Measurements from ENCODE around the gene TMEM114.

GRCh38 chr16:8587065-8587464 lies 3.2 kb downstream of the TMEM114 start:
- TF ChIP-seq, protein P1, sequence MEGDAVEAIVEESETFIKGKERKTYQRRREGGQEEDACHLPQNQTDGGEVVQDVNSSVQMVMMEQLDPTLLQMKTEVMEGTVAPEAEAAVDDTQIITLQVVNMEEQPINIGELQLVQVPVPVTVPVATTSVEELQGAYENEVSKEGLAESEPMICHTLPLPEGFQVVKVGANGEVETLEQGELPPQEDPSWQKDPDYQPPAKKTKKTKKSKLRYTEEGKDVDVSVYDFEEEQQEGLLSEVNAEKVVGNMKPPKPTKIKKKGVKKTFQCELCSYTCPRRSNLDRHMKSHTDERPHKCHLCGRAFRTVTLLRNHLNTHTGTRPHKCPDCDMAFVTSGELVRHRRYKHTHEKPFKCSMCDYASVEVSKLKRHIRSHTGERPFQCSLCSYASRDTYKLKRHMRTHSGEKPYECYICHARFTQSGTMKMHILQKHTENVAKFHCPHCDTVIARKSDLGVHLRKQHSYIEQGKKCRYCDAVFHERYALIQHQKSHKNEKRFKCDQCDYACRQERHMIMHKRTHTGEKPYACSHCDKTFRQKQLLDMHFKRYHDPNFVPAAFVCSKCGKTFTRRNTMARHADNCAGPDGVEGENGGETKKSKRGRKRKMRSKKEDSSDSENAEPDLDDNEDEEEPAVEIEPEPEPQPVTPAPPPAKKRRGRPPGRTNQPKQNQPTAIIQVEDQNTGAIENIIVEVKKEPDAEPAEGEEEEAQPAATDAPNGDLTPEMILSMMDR (IDR thresholded peaks at IDR 0.05): no peak
- no peak for TF ChIP-seq POLR2A (IDR thresholded peaks at IDR 0.05)
